ENCODE data around the gene KATNA1.

The KATNA1 gene

DNA sequence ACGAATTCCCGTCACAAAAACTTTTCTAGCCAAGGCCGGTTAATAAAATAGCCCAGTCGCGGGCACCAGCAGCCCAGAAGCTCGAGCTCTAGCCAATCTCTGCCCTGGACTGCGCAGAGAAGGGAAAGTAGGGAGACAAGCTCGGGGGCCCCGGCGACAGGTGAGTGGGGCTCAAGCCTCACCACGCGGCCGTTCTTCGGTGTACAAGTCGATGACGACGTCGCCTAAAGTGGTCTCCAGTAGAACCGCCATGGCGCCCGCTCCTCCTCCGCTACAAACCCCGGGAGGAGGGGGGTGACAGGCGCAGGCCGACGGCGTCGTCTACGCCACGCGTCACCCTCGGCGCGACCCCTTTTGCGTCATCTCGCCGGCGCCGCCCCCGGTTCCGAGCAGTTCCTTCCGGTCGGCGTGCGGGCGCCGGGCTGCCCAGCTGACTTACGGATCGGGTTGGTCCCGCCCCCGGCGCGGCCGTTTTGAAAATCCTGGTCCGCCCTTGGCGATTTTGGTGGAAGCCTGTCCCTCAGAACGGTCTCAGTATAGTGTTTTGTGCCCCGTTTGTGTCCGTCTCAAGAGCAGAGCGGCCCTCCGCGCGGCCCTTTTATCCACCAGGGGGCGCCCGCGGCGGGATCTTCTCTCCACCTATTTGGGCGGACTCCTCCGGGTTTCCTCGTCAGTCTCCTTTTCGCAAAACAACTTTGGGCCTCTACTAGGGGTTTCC lies 102.6 kb downstream of the KATNA1 start, which contains the start of gene PPIL4:
TSS of gene PPIL4 (minus strand) at position 290 of the 718 bp plus-strand sequence. CDS start at position 252, 38 bp downstream.
- TF ChIP-seq POLR2AphosphoS5 (IDR thresholded peaks at IDR 0.05; ENCODE audit: low read depth, low read length) (peak; percentile 87), SIN3A (IDR thresholded peaks at IDR 0.05; ENCODE audit: borderline replicate concordance, insufficient read depth, low read length) (0 out of 2 replicates have a peak, but pooled peaks have one; percentile 84), TAF1 (IDR thresholded peaks at IDR 0.05; ENCODE audit: borderline replicate concordance, insufficient read depth, low read length) (0 out of 2 replicates have a peak, but pooled peaks have one; percentile 6), FOXP2 (optimal IDR thresholded peaks at IDR 0.05; ENCODE audit: borderline replicate concordance, extremely low read depth, extremely low read length, insufficient read depth) (peak; percentile 97), REST (IDR thresholded peaks at IDR 0.05; ENCODE audit: insufficient read depth in 1 of 2, low read depth in 2 of 2, low read length in 2 of 2) (peak in 1 of 2 experiments; percentile 26; a peak in 1 of 4 replicates)

GRCh38 chr6:149545258-149545753 lies 103.2 kb downstream of the KATNA1 start:
- no peak for TF ChIP-seq POLR2AphosphoS5 (IDR thresholded peaks at IDR 0.05; ENCODE audit: low read depth, low read length)
- TF ChIP-seq TAF1 (IDR thresholded peaks at IDR 0.05; ENCODE audit: borderline replicate concordance, insufficient read depth, low read length) = no peak
- no peak for TF ChIP-seq REST (IDR thresholded peaks at IDR 0.05; ENCODE audit: insufficient read depth in 1 of 2, low read depth in 2 of 2, low read length in 2 of 2)
- TF ChIP-seq SIN3A (IDR thresholded peaks at IDR 0.05; ENCODE audit: borderline replicate concordance, insufficient read depth, low read length) = no peak
- TF ChIP-seq FOXP2 (optimal IDR thresholded peaks at IDR 0.05; ENCODE audit: borderline replicate concordance, extremely low read depth, extremely low read length, insufficient read depth) = no peak

All from PFSK-1 (cell line).